ENCODE results near the gene ST3GAL6.
A peak's percentile ranks its signal among the peaks of the same experiment; 100 is the strongest.

Gene ST3GAL6, protein sequence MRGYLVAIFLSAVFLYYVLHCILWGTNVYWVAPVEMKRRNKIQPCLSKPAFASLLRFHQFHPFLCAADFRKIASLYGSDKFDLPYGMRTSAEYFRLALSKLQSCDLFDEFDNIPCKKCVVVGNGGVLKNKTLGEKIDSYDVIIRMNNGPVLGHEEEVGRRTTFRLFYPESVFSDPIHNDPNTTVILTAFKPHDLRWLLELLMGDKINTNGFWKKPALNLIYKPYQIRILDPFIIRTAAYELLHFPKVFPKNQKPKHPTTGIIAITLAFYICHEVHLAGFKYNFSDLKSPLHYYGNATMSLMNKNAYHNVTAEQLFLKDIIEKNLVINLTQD

GRCh38 chr3:98763076-98763475 is at the start of gene ST3GAL6:
TSS of gene ST3GAL6 (plus strand) at chr3:98763340. CDS start at chr3:98768441, 5,101 bp downstream.
- Mint-ChIP-seq H3K27ac (no peak within 1 kb of the TSS), H3K27me3 (peaks cover 15% of the 10 kb centered on the region), H3K36me3 (no peaks in the 10 kb centered on the region), H3K4me1 (peaks cover 2% of the 10 kb centered on the region), H3K9me3 (no peaks in the 10 kb centered on the region), H3K4me3 (no peak within 1 kb of the TSS)
- CTCF ChIA-PET: no interaction called here
- no peak for DNase-seq

GRCh38 chr3:98713984-98714383 is 49.2 kb upstream of the ST3GAL6 start:
- H3K9me3 Mint-ChIP-seq: no peaks in the 10 kb centered on the region
- H3K4me1 Mint-ChIP-seq: no peaks in the 10 kb centered on the region
- H3K27me3 Mint-ChIP-seq: peaks cover 12% of the 10 kb centered on the region
- CTCF ChIA-PET: no interaction called here
- no peak overlapping the region for H3K4me3 Mint-ChIP-seq
- no peaks in the 10 kb centered on the region for H3K36me3 Mint-ChIP-seq
- no peak overlapping the region for H3K27ac Mint-ChIP-seq
- no peak for DNase-seq

GRCh38 chr3:98717584-98717983 is 45.6 kb upstream of the ST3GAL6 start:
- Mint-ChIP-seq H3K4me3 (no peak overlapping the region), H3K27ac (no peak overlapping the region), H3K27me3 (peaks cover 5% of the 10 kb centered on the region), H3K4me1 (no peaks in the 10 kb centered on the region), H3K36me3 (no peaks in the 10 kb centered on the region), H3K9me3 (no peaks in the 10 kb centered on the region)
- no peak for DNase-seq
- CTCF ChIA-PET: no interaction called here

GRCh38 chr3:98718730-98719129 is 44.4 kb upstream of the ST3GAL6 start:
- Mint-ChIP-seq H3K4me3 (no peak overlapping the region), H3K4me1 (no peaks in the 10 kb centered on the region), H3K9me3 (no peaks in the 10 kb centered on the region), H3K27ac (no peak overlapping the region), H3K36me3 (no peaks in the 10 kb centered on the region), H3K27me3 (peaks cover 8% of the 10 kb centered on the region)
- CTCF ChIA-PET: no interaction called here
- no peak for DNase-seq

GRCh38 chr3:98721776-98722175 is 41.4 kb upstream of the ST3GAL6 start:
- no peak overlapping the region for H3K4me3 Mint-ChIP-seq
- no peaks in the 10 kb centered on the region for H3K9me3 Mint-ChIP-seq
- H3K27me3 Mint-ChIP-seq: peaks cover 13% of the 10 kb centered on the region
- no peak for DNase-seq
- no peaks in the 10 kb centered on the region for H3K36me3 Mint-ChIP-seq
- H3K27ac Mint-ChIP-seq: no peak overlapping the region
- no peaks in the 10 kb centered on the region for H3K4me1 Mint-ChIP-seq
- CTCF ChIA-PET: no interaction called here

GRCh38 chr3:98722389-98722788 is 40.8 kb upstream of the ST3GAL6 start:
- peaks cover 14% of the 10 kb centered on the region for H3K27me3 Mint-ChIP-seq
- H3K4me3 Mint-ChIP-seq: no peak overlapping the region
- CTCF ChIA-PET: no interaction called here
- no peak overlapping the region for H3K27ac Mint-ChIP-seq
- no peaks in the 10 kb centered on the region for H3K36me3 Mint-ChIP-seq
- DNase-seq: no peak
- H3K4me1 Mint-ChIP-seq: no peaks in the 10 kb centered on the region
- H3K9me3 Mint-ChIP-seq: no peaks in the 10 kb centered on the region

DNA sequence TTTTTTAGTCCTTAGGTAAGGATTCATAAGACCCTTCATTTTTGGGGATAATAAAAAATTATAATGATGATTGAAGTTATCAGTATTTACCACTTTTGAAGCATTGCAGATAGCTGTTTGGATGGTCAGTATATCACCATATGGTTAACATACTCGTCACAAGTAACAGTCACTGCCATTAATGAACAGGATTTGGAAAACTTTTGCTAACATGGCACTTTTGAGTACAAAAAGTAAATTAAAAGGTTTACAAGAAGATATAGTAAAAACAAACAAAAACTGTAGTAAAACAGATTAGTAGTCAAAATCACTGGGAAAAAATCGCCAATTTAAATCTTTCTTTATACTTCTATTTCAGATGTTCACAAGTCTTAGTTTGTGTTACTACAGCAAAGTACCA is 37.8 kb upstream of the ST3GAL6 start:
- no peaks in the 10 kb centered on the region for H3K4me1 Mint-ChIP-seq
- DNase-seq: no peak
- CTCF ChIA-PET: no interaction called here
- peaks cover 26% of the 10 kb centered on the region for H3K27me3 Mint-ChIP-seq
- no peaks in the 10 kb centered on the region for H3K9me3 Mint-ChIP-seq
- no peak overlapping the region for H3K4me3 Mint-ChIP-seq
- H3K36me3 Mint-ChIP-seq: no peaks in the 10 kb centered on the region
- no peak overlapping the region for H3K27ac Mint-ChIP-seq

- Mint-ChIP-seq H3K27me3 (peaks cover 34% of the 10 kb centered on the region), H3K4me1 (no peaks in the 10 kb centered on the region), H3K36me3 (no peaks in the 10 kb centered on the region), H3K4me3 (no peak overlapping the region), H3K27ac (no peak overlapping the region), H3K9me3 (no peaks in the 10 kb centered on the region)
- CTCF ChIA-PET: interaction anchor here (1.3 kb wide), 1 partner anchor 17 kb away, joined by 3 read pairs; no protein-coding TSS in a partner anchor
- DNase-seq: no peak
Measured at GRCh38 chr3:98726084-98726483, 37.1 kb upstream of the ST3GAL6 start.

- H3K4me3 Mint-ChIP-seq: no peak overlapping the region
- H3K4me1 Mint-ChIP-seq: peaks cover 5% of the 10 kb centered on the region
- CTCF ChIA-PET: no interaction called here
- DNase-seq: no peak
- no peak overlapping the region for H3K27ac Mint-ChIP-seq
- no peaks in the 10 kb centered on the region for H3K9me3 Mint-ChIP-seq
- H3K36me3 Mint-ChIP-seq: no peaks in the 10 kb centered on the region
- H3K27me3 Mint-ChIP-seq: peaks cover 49% of the 10 kb centered on the region
Measured at GRCh38 chr3:98727638-98728037, 35.5 kb upstream of the ST3GAL6 start.

DNA sequence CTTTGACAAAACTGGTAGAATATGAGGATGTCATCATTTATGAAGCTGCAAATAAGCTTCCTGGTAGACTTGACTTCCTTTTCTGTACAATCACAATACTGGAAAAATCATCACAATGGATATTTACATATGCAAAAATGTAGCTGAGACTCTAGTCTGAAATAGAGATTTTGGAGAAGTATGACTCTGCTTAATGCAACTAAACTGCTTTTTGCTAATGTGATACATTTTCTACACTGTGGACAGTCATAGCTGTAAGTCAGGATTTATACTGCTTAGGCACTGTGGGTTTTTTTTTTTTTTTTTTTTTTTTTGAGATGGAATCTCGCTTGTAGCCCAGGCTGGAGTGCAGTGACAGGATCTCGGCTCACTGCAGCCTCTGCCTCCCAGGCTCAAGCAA is 34.5 kb upstream of the ST3GAL6 start:
- no peak for DNase-seq
- Mint-ChIP-seq H3K4me3 (no peak overlapping the region), H3K4me1 (peaks cover 11% of the 10 kb centered on the region), H3K27ac (no peak overlapping the region), H3K36me3 (no peaks in the 10 kb centered on the region), H3K27me3 (peaks cover 57% of the 10 kb centered on the region), H3K9me3 (no peaks in the 10 kb centered on the region)
- CTCF ChIA-PET: no interaction called here

DNA sequence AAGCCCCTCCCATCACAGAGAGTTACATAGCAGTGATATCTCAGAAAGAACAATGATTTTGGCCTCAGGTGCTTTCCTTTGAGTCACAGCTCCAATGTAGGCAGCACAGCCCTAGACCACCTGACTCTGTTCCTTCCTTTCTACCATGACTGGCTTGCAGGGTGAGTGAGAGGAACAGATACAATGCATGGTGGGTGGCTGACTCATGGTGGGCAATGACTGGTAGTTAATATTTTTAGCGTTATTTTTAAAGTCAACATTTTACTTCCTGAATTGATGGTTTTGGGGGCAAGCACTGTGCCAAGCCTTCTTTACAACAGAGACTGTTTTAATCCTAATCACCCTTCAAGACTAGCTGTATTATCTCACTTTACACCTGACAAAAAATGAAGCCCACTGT is 32.8 kb upstream of the ST3GAL6 start:
- no peak overlapping the region for H3K4me3 Mint-ChIP-seq
- peaks cover 68% of the 10 kb centered on the region for H3K27me3 Mint-ChIP-seq
- DNase-seq: no peak
- H3K36me3 Mint-ChIP-seq: no peaks in the 10 kb centered on the region
- CTCF ChIA-PET: no interaction called here
- H3K4me1 Mint-ChIP-seq: peaks cover 18% of the 10 kb centered on the region
- no peaks in the 10 kb centered on the region for H3K9me3 Mint-ChIP-seq
- H3K27ac Mint-ChIP-seq: no peak overlapping the region

DNA sequence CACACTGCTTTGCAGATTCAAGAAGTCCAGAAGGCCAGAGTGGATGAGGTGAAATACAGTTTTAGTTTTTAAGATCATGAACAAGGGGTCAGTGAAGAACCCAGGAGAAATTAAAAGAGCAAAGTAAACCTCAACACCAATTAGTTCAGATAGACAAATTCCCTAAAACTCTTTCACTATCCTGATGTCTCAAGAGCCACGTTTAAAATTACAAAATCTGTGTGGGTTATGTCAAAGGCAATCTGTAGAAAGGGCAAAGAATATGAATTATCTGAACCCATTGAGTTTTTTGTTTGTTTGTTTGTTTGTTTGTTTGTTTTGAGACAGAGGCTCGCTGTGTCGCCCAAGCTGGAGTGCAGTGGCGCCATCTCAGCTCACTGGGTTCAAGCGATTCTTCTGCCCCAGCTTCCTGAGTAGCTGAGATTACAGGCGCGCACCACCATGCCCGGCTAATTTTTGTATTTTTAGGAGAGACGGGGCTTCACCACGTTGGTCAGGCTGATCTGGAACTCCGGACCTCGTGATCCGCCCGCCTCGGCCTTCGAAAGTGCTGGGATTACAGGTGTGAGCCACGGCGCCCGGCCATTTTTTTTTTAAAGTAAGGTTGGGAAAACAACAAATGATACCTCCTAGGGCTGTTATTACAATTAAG is 32.1 kb upstream of the ST3GAL6 start:
- peaks cover 75% of the 10 kb centered on the region for H3K27me3 Mint-ChIP-seq
- DNase-seq: no peak
- no peak overlapping the region for H3K4me3 Mint-ChIP-seq
- H3K27ac Mint-ChIP-seq: no peak overlapping the region
- H3K9me3 Mint-ChIP-seq: no peaks in the 10 kb centered on the region
- no peaks in the 10 kb centered on the region for H3K36me3 Mint-ChIP-seq
- CTCF ChIA-PET: no interaction called here
- H3K4me1 Mint-ChIP-seq: peaks cover 18% of the 10 kb centered on the region

- H3K27ac Mint-ChIP-seq: no peak overlapping the region
- H3K4me1 Mint-ChIP-seq: peaks cover 18% of the 10 kb centered on the region
- no peaks in the 10 kb centered on the region for H3K36me3 Mint-ChIP-seq
- H3K27me3 Mint-ChIP-seq: peaks cover 83% of the 10 kb centered on the region
- CTCF ChIA-PET: no interaction called here
- peak overlapping the region; percentile 65 for H3K4me3 Mint-ChIP-seq
- H3K9me3 Mint-ChIP-seq: no peaks in the 10 kb centered on the region
- DNase-seq: no peak
Measured at GRCh38 chr3:98731720-98732285, 31.3 kb upstream of the ST3GAL6 start.

- peak; percentile 27 for DNase-seq
- peaks cover 87% of the 10 kb centered on the region for H3K27me3 Mint-ChIP-seq
- CTCF ChIA-PET: no interaction called here
- H3K27ac Mint-ChIP-seq: no peak overlapping the region
- H3K36me3 Mint-ChIP-seq: no peaks in the 10 kb centered on the region
- H3K9me3 Mint-ChIP-seq: no peaks in the 10 kb centered on the region
- H3K4me1 Mint-ChIP-seq: peaks cover 18% of the 10 kb centered on the region
- H3K4me3 Mint-ChIP-seq: peak overlapping the region; percentile 65
Measured at GRCh38 chr3:98732286-98733052, 30.7 kb upstream of the ST3GAL6 start.
